GM12892 (cell line): ENCODE measurements around the gene A2ML1.

Source experiments
- POLR2A ChIP-seq: IDR thresholded peaks from 2 replicates; pipeline ENCODE4 v1.6.1; 2011; ENCODE audit warnings: low read depth, low read length, control low read depth
- POLR2AphosphoS5 ChIP-seq: IDR thresholded peaks from 2 replicates; pipeline ENCODE4 v1.6.1; 2011; ENCODE audit warnings: low read depth, low read length, control low read depth

DNA sequence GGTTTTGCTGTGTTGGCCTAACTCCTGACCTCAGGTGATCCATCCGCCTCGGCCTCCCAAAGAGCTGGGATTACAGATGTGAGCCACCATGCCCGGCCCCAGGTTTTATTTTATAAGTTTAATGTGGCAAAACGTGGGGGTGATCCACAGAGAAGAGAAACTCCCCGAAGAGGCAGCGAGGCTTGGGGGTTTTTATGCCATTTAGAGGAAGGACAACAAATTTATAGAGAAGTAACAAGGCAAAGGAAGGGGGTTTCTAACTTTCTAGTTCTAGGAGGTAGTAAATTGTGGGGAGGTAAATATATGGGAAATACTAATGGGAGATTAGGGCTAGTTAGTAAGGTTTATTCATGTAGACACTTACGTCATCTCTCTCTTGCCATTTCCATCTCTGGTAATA, 74.7 kb downstream of the A2ML1 start:
- TF ChIP-seq POLR2A (no peak), POLR2AphosphoS5 (no peak)
